H4 (cell line): ENCODE results near the gene SLC12A7. TPM values are rescaled to one million over a fixed set of nuclear protein-coding genes. Genes with fewer than 3 reads are reported as not detected.
"Not testable (repeated sequence)": the region's sequence is repeated elsewhere in the genome, so short reads cannot be mapped to it uniquely, and the experiment has no call there.

Experiments
- DNase-seq: peaks from one replicate; pipeline ENCODE4 v3.0.0-alpha.2; 2015; ENCODE audit warnings: low spot score
- total RNA-seq: library from RNA; depleted of rRNA; stranded (reverse); fragments of >200 nt; shearing (Covaris generic); gene quantifications from 2 replicates; pipeline ENCODE4 v1.2.3, GENCODE V29; 2014

The SLC12A7 gene
- total RNA-seq, 1 experiment from 2014 or later, result 8.8 TPM

GRCh38 chr5:1140818-1141189, 28.9 kb upstream of the SLC12A7 start:
- DNase-seq, result no peak

- DNase-seq, result peak; percentile 67
Observed at GRCh38 chr5:1140171-1140817, 28.4 kb upstream of the SLC12A7 start.

DNA sequence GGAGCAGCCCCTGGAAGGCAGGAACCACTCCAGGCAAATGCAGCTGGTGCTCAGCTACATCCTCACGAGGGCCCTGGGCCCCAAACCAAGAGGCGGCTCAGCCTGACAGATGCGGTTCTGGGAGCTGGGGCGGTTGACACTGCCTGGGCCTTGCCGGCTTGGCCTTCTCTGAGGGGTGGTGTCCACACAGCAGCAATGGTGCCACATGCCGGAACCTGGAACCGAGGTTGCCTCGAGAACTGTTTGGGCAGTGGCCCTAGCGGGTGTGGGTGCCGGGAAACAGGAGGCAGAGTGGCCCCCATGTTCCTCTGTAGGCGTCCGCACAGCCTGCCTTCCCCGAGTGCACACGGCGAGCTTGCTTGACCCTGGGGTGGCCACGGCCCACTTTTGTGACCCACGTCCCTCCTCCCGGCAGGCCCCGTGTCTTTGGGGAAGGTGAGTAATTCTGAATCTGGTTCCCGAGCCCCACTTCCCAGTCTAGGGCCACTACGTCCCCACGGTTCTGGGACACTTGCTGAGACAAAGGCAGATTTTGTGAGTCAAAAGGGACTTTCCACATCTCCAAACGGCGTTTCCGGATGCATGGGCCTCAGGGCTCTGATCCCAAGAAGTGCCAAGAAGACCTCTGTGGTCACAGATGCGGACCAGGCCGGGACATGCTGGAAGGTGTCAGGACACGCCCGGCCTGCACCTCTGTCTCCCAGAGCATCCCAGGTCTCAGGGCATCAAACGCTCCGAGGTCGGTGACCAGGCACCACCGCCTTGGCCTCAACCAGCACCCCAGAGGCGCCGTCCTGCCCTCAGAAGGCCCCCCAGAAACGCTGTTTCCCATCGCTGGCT, 27.7 kb upstream of the SLC12A7 start:
- DNase-seq, result no peak

DNA sequence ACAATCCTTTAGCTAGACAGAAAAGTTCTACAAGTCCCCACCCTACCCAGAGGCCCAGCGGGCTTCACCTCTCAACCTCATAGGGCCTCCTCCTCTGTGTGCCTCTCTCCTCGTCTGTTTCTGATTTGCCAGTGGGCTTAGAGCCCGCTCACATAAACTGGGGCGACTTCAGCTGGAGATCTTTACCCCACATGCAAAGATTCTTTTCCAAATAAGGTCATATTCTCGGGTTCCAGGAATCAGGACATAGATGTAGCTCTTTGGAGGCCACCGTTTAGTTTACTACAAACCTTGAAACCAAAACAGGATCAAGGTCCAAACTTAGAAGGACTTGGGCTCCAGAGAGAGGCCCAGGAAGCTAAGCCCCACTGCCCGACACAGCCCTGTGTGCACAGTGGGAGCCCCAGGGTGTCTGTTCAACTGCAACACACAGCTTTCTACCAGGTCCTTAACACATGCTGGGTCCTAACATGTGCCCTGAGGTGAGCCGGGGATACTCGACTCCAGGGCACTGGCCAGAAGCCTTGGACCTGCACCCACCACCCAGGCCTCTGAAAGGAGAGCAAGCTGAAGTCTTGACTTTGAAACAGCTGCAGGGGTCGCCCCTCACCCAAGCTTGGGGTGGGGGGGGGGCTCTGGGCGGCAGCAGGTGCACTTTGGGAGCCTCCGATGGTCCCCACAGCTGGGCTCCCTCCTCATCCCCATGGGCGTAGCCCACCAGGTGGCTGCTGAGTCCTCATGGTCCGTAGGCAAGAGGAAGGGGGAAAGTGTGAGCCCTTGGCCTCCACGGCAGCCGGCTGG, 26.8 kb upstream of the SLC12A7 start:
- no peak for DNase-seq

GRCh38 chr5:1137567-1138444, 25.9 kb upstream of the SLC12A7 start:
- DNase-seq, result no peak

GRCh38 chr5:1136814-1137213, 25.0 kb upstream of the SLC12A7 start:
- DNase-seq, result no peak

- DNase-seq, result no peak
Observed at GRCh38 chr5:1135696-1136525, 24.0 kb upstream of the SLC12A7 start.

- no peak for DNase-seq
Observed at GRCh38 chr5:1134478-1134877, 22.6 kb upstream of the SLC12A7 start.

DNA sequence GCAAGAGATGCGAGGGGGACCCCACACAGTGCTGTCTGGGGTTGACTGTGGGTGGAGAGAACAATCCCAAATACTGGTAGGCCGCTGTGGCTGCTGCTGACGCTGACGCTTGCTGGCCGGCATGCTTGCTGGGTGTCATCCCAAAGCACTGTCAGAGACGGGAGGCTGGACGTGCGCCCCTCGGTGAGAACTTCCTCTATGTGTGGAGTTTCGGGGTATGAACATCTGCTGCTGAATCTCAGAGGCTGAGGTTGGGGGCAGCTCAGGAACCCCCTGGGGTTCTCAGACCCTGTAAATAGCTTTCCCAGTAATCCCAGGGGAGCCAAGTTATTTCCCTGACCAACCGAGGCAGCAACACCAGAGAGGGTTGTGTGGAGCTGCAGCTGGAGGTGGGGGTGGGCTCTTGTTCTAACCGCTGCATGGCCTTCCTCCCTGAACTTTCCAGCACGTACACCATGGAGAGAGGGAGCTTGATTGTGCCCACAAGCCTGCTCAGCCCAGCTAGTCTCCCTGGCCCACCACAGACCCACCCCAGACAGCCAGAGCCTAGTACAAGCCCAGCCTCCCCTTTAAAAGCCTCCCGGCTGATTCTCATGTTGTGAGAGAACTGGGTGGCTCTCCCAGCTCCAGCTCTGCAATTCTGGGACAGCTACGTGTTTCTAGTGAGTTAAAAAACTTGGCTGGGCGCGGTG, 21.8 kb upstream of the SLC12A7 start:
- DNase-seq, result no peak

- DNase-seq, result no peak
Observed at GRCh38 chr5:1133108-1133507, 21.2 kb upstream of the SLC12A7 start.

DNA sequence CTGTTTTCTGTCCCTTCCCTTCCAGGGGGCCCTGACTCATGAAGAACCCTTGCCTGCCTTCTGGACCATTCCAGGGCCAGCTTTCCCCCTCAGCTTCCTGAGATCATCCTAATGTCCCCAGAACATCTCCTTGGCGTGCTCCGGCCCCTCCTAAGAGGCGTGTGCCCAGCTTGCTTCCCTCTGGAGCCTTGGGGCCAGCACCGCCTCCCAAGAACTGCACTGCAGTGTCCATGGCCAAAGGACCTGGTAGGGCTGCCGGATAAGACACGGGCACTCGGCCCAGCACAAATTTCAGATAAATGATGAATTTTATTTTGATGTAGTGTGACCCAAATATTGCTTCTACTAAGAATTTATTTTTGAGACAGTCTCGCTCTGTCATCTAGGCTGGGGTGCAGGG, 20.7 kb upstream of the SLC12A7 start:
- DNase-seq, result no peak

DNA sequence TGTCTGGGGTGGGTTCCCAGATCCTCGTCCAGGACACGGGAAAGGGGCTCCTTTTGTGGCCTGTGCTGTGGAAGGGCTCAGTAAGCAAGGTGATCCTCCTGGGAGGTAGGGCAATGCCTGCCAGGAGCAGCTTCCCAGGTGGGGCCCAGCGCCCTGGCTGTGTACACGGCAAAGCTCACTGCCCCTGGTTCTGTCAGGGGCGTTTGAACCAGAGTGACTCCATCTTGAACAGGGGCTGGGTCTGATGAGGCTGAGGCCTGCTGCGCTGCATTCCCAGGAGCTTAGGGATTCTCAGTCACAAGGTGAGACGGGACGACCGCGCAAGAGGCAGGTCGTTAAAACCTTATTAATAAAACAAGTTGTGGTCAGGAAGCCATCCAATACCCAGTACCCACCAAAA, 19.9 kb upstream of the SLC12A7 start:
- DNase-seq, result no peak

GRCh38 chr5:1131191-1131621, 19.3 kb upstream of the SLC12A7 start:
- no peak for DNase-seq

GRCh38 chr5:1130218-1130946, 18.5 kb upstream of the SLC12A7 start:
- no peak for DNase-seq

GRCh38 chr5:1129711-1130055, 17.8 kb upstream of the SLC12A7 start:
- no peak for DNase-seq

- DNase-seq, result no peak
Observed at GRCh38 chr5:1128977-1129710, 17.3 kb upstream of the SLC12A7 start.

- DNase-seq, result no peak
Observed at GRCh38 chr5:1127959-1128785, 16.3 kb upstream of the SLC12A7 start.

DNA sequence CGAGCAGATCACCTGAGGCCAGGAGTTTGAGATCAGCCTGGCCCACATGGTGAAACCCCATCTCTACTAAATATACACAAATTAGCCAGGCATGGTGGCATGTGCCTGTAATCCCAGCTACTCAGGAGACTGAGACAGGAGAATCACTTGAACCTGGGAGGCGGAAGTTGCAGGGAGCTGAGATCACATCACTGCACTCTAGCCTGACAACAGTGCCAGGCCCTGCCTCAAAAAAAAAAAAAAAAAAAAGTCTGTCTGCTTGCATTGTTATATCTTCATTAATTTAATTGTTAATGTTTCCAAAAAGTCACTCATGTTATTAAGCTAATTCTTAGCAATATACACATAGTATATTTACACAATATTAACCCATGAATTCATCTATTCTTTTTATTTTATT, 13.8 kb upstream of the SLC12A7 start:
- DNase-seq, result not testable (repeated sequence)
